ENCODE data around the gene ABLIM2. TPM values are rescaled to one million over a fixed set of nuclear protein-coding genes. Genes with fewer than 3 reads are reported as not detected.

The ABLIM2 gene
- total RNA-seq, 4 donors from 2014 or later, result 5.9 to 20.0 (median 8.6) TPM

- no peak for TF ChIP-seq CTCF (IDR thresholded peaks at IDR 0.05; ENCODE audit: low read depth)
Measured at GRCh38 chr4:8029689-8030088, 128.9 kb downstream of the ABLIM2 start.

GRCh38 chr4:8028884-8029568 is 129.6 kb downstream of the ABLIM2 start:
- TF ChIP-seq CTCF (IDR thresholded peaks at IDR 0.05; ENCODE audit: low read depth), result no peak

GRCh38 chr4:8028368-8028767 is 130.2 kb downstream of the ABLIM2 start:
- no peak for TF ChIP-seq CTCF (IDR thresholded peaks at IDR 0.05; ENCODE audit: low read depth)

- TF ChIP-seq CTCF (IDR thresholded peaks at IDR 0.05; ENCODE audit: low read depth), result no peak
Measured at GRCh38 chr4:8026453-8026852, 132.2 kb downstream of the ABLIM2 start.

GRCh38 chr4:8025668-8026067 is 132.9 kb downstream of the ABLIM2 start:
- no peak for TF ChIP-seq CTCF (IDR thresholded peaks at IDR 0.05; ENCODE audit: low read depth)

- TF ChIP-seq CTCF (IDR thresholded peaks at IDR 0.05; ENCODE audit: low read depth), result no peak
Measured at GRCh38 chr4:8024073-8024786, 134.4 kb downstream of the ABLIM2 start.

GRCh38 chr4:8023696-8024033 is 134.9 kb downstream of the ABLIM2 start:
- TF ChIP-seq CTCF (IDR thresholded peaks at IDR 0.05; ENCODE audit: low read depth), result no peak
